RKO (cell line): ENCODE results near the gene CUX1.

Source experiments
- DNase-seq: peaks from one replicate; pipeline ENCODE4 v3.0.0-alpha.2; 2016; ENCODE audit warnings: low spot score

CUX1 gene

DNA sequence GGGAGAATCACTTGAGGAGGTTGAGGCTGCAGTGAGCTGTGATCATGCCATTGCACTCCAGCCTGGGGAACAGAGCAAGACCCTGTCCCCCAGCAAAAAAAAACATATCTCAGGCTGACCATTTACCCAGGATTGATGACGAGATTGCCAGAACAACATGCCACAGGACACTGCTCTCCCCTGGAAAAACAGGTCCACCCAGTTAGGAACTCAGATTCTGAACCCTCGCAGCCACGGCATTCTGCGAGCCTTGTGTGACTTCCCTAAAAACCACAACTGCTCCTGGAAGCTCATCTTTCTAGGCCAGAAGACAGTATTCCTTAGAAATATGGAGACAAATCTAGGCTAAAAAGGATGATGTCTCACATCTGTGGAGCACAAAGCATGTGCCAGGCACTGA lies 427.2 kb downstream of the CUX1 start:
- DNase-seq = no peak

DNA sequence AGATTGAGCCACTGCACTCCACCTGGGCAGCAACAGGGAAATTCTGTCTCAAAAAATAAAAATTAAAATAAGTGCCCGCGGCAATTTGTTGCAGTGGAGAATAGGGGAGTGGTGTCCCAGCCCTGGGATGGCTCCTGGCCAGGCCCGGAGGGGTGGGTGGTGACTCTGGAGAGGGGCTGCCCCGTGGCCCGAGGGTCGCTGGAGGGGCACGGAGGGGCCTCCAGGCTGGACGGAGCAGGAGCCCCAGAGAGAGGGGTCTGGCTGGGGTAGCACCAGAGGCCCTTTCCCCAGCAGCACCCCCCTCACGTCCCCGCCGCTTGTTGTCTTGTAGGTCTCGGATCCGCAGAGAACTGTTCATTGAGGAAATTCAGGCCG lies 430.6 kb downstream of the CUX1 start:
- DNase-seq = no peak

DNA sequence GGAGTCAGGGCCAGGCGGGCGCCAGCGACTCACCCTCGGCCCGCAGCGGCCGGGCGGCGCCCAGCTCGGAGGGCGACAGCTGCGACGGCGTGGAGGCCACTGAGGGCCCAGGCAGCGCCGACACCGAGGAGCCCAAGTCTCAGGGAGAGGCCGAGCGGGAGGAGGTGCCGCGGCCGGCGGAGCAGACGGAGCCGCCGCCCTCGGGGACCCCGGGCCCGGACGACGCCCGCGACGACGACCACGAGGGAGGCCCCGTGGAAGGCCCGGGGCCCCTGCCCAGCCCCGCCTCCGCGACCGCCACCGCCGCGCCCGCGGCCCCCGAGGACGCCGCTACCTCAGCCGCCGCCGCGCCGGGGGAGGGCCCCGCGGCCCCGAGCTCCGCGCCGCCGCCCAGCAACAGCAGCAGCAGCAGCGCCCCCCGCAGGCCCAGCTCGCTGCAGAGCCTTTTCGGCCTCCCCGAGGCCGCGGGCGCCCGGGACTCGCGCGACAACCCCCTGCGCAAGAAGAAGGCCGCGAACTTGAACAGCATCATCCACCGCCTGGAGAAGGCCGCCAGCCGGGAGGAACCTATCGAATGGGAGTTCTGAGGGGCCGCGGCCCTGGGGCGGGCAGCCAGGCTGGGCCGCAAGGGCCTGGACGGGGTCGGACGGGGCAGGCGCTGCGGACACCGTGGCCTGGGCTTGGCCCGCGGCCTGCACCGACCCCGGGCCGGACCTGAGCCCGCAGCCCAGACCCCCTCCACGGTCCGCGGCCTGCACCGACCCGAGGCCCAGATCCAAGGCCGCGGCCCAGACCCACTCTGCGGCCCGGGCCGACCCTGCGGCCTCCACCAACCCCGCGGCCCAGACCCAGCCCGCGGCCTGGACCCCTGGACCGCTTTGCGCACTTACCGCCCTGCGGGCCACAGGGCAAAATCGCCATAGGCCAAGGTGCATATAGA lies 431.3 kb downstream of the CUX1 start:
- DNase-seq = no peak

DNA sequence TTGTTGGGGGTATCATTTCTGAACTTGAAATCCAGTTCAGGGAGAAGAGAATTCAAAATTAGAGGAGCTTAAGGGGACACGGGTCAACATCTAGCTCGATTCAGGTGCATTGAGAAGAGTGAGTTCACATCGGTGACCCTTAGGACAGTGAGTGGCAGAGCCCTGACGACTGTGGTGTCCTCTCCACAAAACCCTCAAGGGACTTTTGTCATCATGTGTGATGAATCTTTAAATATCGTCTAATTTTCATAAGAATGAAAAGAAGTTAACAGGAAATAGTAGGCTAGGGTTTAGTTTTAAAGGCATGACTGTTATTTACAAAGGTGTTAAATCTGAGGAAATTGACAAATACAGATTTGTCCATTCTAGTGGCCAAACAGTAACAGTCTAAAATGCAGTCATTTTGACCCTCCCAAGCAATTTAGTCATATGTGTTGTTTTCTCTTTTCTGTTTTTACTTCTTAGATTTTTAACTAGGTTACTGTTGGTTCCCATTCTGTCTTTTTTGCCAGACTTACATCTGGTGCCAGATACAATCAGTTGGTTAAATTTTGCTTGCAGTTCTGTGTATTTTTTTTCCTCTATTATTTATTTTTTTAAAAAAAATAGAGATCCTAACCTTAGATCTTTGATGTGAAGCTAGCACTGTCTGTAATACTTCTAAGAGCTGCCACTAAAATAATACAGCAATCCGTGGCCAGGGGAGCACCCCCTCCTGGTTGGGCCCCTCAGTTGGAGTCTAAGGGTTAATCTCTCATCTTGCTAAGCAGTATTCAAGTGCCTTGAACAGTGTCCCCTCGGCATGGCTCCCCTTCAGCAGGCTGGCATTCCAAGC lies 434.3 kb downstream of the CUX1 start:
- DNase-seq = no peak

DNA sequence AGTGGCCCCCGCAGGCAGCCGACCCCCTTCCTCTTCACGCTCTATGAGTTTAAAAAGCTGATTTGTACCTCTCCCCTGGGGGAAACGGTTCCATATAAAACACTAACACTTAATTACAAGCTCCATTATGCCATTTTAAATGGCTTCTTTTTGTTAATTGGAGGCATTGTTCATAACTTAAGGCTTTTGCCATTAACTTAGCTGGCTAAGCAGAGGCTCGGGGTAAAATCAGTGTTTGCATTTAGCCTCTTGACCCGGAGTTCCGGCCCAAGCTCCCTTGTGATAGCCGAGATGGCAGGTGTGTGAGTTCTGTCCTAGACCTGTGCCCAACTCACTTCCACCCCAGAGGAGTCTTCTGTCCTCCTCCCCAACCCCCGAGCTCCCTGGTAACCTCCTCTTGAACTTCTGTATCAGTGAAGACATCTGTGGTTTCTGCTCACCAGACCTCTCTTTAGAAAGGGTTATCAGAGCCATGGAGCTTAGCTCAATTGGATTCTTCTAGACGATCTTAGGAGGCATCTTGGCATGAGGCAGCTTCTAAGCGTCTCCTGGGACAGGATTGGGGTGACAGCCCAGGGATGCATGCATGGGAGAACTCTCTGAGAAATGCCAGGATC lies 435.0 kb downstream of the CUX1 start:
- DNase-seq = no peak

DNA sequence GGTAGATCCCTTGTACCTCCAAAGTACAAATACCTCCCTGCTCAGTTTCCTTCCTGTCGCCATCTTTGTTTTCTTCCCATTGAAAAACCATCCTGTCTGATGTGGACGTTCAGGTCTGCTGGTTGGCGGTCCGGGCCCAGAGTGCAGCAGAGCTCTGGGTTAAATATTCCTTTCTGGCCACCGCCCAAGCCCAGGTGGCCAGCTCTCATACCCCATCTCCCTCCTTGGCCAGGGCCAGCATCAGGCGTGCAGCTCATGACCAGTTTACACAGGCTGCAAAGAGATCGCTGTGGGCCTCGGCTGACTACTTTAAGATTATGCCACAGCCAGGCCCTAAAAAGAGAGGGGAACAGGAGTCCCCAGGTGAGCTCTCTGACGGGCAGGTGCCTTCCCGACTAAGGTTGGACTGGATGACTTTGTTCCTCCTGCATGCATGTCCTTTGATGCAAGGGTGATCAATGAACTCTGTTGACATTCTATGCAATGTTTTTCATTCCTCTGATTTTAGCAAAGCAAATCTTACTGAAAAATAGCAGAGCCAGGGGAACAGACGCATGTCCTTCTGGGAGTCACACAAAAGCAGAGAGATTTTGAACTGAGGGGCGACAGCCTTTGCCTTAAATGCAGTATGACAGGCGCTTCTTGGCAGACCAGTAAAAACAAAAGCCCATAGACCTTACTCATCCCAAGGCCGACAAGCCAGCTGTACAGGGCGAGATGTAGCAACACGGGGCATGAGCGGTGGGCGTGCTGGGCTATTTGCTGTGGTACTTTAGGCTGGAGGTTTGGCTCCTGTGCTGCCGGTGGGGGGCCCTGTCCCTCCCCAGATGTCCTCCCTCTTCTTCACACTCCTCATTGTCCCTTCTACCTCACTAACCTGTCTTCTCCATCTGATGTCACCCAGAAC lies 435.9 kb downstream of the CUX1 start:
- no peak for DNase-seq

DNA sequence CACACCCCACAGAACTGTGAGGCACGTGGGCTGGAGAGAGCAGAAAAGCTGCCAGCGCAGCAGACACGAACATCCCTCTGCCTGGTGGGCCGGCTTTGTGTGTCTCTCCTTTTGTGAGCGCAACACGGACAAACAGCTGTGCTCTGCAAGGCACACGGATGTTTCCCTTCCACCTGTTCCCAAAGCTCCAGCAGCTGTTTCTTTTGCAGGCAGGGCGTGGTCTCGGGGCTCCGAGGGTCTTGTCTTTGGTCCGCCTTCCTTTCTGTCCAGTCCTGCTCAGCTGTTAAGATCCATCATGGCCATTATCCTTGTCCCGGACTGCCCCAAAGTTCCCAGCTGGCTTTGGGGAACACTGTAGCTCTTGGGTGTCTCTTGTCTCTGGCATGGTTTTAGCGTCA lies 436.5 kb downstream of the CUX1 start:
- DNase-seq = no peak

DNA sequence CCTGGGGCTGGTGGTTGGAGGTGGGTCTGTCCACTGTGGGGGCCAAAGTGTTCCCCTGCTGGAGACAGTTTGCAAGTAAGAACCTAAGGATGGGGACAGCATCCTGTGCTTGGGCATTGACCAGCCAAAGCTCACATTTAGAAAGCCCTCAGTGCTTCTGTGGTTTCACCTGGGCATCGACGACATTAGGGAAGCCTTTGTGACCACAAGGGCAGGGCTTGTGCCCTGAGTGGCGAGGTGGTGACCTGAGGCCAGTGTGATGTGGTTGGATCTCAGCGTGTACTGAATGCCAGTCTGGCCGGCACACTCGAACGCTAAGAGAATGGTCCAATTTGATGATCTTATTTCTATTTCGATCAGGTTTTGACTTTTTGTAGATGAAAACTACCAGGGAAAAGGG lies 437.1 kb downstream of the CUX1 start:
- no peak for DNase-seq

DNA sequence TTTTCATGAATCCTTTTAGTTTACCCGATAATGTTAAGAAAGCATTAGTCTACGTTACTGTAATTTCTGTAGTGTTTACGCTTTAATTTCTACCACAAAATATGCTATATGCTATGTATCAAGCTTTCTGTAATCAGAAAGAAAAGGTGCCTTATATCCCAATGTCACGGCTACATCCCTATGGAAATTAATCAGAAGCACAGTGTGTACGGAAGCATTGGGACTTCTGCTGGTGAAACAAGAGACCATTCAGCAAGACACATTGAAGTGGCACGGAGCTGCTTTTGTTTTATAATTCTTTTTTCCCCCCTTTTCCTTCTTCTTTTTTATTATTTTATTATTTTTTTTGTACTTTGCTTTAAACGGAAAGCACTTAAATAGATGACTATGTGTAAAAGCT lies 438.1 kb downstream of the CUX1 start:
- DNase-seq = no peak

DNA sequence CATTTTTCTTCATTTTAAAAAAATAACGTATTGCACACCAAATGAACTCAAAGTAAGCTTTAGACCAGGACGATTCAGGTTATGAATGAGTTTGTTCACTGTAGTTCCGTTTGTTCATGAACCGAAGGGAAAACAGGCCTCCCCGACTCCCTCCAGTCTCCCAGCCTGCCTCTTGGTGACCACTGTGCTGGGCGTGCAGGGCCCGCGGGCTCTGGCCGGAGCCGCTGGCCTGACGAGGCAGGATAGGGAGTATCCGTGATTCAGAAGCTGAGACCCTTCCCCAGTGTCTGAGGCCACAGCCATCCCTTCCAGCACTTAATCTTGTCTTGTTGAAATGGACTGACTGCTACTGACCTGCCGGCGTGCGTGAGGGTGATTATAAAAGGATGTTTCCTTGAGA lies 438.5 kb downstream of the CUX1 start:
- no peak for DNase-seq

DNA sequence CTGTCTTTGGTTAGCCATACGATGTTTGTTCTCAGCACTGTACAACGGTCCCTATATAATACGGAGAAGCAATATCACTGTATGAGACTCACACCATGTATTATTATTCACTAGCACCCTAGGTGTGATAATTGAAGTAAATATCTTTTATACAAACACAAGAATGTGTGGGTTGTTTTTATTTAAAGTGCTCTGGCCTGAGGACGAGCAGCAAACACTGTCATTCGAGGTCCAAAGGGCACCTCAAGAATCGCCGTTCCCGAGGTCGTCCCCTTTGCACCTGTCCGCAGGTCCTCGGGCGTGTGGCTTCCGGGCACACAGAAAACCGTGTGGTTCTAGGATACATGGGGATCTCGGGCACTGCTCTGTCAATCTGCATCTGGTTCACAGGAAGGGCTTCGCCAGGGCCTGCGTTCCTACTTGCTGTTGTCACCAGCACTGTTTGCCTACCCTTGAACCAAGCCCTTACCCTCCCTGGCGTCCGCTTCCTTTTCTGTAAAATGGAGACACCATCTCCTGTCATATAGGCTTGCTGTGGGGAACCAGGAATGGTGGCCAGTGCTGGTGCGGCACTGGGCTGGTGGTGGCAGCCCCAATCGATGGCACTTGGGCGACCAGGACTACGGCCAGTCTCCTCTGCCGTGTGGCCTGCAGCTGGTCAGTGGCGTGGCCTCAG lies 440.8 kb downstream of the CUX1 start:
- DNase-seq = no peak

DNA sequence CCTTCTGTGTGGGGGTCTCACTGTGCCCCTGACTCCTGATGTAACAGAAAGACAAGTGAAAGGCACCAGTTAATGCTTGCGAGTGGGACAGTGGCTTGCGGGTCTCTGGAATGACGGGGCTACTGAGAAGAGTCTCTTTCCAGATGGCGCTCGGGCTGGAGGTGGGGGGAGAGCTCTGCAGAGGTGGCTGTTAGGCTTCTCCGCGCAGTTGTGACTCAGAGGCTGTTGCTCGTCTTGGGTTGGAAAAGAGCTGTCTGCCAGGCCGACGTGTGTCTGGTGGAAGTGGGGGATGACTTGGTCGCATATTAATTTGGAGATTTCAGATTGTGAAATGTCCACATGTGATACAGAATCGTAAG lies 441.3 kb downstream of the CUX1 start:
- no peak for DNase-seq

DNA sequence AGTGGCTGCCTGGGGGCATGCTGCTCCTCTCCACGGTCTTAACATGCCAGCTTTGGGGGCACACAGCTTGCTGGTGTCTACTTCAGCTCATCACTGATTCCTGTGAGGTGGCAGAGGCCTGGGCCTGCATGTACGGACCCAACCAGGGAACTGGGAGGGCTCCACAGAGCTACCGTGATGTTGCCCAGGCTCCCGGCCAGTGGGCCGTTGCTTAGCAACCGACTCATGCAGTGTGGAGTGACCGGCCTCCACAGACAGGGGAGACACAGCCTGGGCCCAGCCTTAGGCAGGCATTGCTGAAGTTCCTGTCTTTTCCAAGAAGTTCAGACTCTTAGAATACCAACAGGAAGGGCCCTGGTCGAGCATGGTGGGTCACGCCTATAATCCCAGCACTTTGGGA lies 443.4 kb downstream of the CUX1 start:
- no peak for DNase-seq

DNA sequence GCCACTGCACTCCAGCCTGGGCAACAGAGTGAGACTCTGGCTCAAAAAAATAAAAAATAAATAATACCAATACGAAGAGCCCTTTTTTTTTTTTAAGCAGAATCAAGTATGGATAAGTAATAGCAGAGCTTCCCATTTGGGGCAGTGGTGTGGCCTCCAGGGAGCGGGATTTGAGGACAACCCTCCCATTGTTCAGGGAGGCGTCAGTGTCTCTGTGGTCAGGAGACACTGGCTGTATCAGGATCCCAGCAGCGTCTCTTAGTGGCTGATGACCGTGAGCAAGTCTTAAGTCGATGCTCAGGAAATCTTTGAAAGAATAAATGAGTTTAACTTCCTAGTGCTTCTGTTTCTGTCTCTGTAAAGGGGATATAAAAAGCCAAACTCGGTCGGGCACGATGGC lies 444.0 kb downstream of the CUX1 start:
- no peak for DNase-seq

DNA sequence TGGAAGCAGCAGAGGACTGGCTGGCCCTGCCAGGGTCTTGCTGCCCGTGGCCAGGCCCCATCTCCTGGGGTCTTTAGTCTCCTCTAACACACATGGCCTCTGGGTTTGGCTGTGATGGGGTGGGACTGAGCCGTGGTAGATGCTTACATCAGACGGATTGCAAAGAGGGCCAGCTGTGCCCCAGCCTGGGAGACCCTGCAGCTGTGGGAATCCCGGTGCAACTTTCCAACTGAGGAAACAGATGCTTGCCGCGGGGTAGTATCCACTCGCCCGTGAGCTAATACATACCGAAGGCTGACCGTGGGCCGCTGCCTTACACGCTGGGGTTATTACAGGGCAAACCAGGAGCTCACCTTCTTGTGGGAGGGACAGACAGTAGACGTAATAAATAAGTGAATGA lies 445.1 kb downstream of the CUX1 start:
- DNase-seq = no peak

DNA sequence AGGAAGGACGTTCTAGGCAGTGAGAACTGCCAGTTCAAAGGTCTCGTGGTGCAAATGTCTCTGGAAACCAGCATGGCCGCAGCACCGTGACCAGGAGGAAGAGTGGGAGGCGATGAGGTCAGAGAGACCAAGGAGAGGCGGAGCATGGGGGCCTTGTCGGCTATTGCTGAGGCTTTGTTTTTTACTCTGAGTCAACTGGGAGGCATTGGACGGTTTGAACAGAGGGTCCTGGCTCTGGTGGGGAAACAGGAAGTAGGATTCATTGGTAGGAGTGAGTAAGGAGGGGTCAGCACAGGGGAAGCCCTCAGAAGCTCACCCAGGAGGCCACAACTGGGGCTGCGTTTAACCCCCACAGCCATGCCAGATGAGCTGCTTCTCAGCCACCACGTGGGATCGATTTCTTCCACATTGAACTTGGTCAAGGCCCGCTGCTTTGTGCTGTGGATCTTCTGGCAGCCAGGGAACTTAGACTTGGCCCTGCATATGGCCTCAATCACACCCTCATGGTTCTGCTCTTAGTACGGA lies 447.0 kb downstream of the CUX1 start:
- no peak for DNase-seq

DNA sequence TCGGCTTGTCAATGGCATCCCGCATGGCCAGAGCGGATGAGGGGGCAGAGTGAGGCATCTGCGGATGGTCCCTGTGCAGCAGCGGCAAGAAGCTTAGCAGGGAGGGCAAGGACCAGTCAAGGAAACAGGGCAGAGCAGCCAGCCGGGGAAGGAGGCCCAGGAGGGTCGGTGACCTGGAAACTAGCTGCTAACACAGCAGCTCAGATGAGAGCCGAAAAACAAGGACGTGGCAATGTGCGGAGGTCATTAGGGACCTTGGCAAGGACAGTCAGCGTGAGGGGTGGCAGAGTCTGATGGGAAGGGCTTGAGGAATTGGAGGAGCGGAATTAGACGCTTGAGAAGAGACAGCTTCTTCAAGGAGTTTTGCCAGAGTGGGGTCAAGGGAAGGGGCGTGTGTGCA lies 449.1 kb downstream of the CUX1 start:
- no peak for DNase-seq

DNA sequence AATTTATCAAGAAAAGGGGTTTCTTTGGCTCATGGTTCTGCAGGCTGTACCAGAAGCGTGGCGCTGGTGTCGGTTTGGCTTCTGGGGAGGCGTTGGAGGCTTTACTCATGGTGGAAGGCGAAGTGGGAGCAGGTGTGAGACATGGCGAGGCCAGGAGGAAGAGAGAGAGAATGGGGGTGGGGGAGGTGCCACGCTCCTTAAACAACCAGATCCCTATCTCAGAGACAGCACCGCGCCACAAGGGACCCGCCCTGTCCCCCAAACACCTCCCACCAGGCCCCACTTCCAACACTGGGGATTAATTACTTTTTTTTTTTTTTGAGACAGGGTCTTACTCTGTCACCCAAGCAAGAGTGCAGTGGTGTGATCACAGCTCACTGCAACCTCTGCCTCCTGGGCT lies 451.2 kb downstream of the CUX1 start:
- DNase-seq = no peak

DNA sequence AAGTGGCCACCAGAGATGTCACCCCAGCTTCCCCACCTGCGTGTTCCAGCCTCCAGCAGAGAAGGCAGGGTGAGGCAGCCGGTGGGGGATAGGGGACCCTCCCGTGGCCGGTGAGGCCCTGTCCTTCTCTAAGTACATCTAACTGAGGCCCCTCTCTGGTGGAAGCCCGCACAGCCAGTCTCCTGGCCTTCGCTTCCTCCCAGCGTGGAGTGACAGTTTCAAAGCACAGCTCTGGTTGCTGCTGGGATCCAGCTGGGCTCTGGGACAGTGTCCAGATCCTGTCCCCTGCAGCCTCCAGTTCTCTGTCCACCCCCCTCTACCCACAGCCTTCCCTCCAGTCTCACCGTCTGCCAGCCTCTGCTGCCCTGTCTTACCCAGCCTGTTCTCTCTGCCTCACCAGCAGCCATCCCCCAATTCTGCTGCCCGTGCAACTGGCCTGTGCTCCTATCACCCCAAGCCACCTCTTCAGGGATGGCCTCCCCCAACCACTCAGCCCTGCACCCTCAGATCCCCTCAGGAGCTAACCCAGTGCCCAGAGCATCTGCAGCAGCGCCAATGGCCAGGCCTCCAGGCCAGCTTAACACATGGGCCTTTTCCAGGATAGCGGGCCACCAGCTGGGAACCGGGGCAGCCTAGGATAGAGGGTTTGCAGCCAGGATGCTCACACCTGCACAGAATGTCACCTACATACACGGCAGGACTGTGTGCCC lies 452.9 kb downstream of the CUX1 start:
- no peak for DNase-seq

DNA sequence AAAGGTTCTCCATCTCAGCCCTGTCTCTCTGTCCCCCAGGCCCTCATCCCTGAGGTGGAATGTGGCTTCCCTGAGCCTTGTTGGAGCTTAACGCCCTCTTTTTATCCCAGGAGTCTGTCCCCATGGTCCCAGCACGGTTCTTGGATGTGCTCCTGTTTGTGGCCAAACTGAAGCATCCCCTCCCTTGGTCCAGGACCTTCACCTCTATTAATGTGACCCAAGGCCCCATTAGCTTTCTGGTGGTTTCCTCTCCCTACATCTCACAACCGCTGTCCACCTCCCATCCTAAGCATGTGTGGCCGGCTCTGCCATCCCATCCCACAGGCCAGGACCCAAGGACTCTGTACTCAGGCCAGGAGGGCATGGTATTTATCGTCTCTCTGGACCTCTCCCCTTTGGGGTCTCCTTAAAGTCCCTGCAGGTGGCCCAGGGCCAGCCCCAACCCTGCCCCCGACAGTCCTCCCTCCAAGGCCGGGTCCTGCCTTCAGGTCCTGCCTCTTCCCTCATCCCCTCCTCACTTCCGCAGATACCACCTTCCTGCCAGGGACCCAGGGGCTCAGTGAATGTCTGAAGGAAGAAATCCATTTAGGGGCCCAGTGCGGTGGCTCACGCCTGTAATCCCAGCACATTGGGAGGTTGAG lies 453.9 kb downstream of the CUX1 start:
- no peak for DNase-seq
